Activated naive CD4-positive, alpha-beta T cell treated with anti-CD3 and anti-CD28 coated beads for 36 hours (primary cell): ENCODE results near the gene AFAP1L2. TPM values are rescaled to one million over a fixed set of nuclear protein-coding genes. Genes with fewer than 3 reads are reported as not detected.
A peak's percentile ranks its signal among the peaks of the same experiment; 100 is the strongest.

Experiments used
- CTCF ChIA-PET: fragments of 350-600 bp; sonication (Branson Sonifier 250); formaldehyde crosslinking; loops from one replicate; lab custom pipeline; 2021; ENCODE audit warnings: antibody characterized with exemption; lab: Charles Lee
- DNase-seq: peaks from one replicate; pipeline ENCODE4 v3.0.0-alpha.2; 2020
- H3K27ac Mint-ChIP-seq: one replicate; pipeline ENCODE4 v1.8.0; 2021; ENCODE audit warnings: mild to moderate bottlenecking, mixed read lengths
- H3K27me3 Mint-ChIP-seq: one replicate; pipeline ENCODE4 v1.8.0; 2021; ENCODE audit warnings: low read depth, mixed read lengths
- H3K36me3 Mint-ChIP-seq: one replicate; pipeline ENCODE4 v1.8.0; 2021; ENCODE audit warnings: low read depth, mixed read lengths
- H3K4me1 Mint-ChIP-seq: one replicate; pipeline ENCODE4 v1.8.0; 2021; ENCODE audit warnings: low read depth, mixed read lengths
- H3K4me3 Mint-ChIP-seq: one replicate; pipeline ENCODE4 v1.8.0; 2021; ENCODE audit warnings: mild to moderate bottlenecking, moderate library complexity, mixed read lengths
- H3K9me3 Mint-ChIP-seq: one replicate; pipeline ENCODE4 v1.8.0; 2021; ENCODE audit warnings: mixed read lengths
- intact Hi-C: fragments of 100-400 bp; cut with micrococcal nuclease; formaldehyde crosslinking; loops from one replicate; pipeline ENCODE4 v1.15.1; 2023
- total RNA-seq, 2 experiments: library from RNA; stranded (reverse); gene quantifications; one replicate each; pipeline ENCODE4 v1.2.3, GENCODE V29; 2021

The AFAP1L2 gene
- total RNA-seq, 2 experiments from 2014 or later, result 0.86 to 0.98 TPM

- CTCF ChIA-PET, result interaction anchor here (0.8 kb wide), 1 partner anchor 396 kb away, joined by 3 read pairs; no protein-coding TSS in a partner anchor
- Mint-ChIP-seq H3K36me3 (no peaks in the 10 kb centered on the region), H3K27me3 (no peaks in the 10 kb centered on the region), H3K4me3 (no peak overlapping the region), H3K27ac (no peak overlapping the region), H3K4me1 (peaks cover 3% of the 10 kb centered on the region), H3K9me3 (no peaks in the 10 kb centered on the region)
- no peak for DNase-seq
- intact Hi-C loops, result no loop called here
These were observed 96.6 kb downstream of the AFAP1L2 start for GRCh38 chr10:114307731-114308130.

GRCh38 chr10:114306116-114306973 lies 98.0 kb downstream of the AFAP1L2 start:
- peaks cover 3% of the 10 kb centered on the region for H3K4me1 Mint-ChIP-seq
- no peak overlapping the region for H3K4me3 Mint-ChIP-seq
- H3K27ac Mint-ChIP-seq, result no peak overlapping the region
- CTCF ChIA-PET, result no interaction called here
- no peaks in the 10 kb centered on the region for H3K36me3 Mint-ChIP-seq
- intact Hi-C loops, result no loop called here
- H3K9me3 Mint-ChIP-seq, result no peaks in the 10 kb centered on the region
- no peaks in the 10 kb centered on the region for H3K27me3 Mint-ChIP-seq
- DNase-seq, result no peak

- Mint-ChIP-seq H3K9me3 (no peaks in the 10 kb centered on the region), H3K36me3 (no peaks in the 10 kb centered on the region), H3K4me3 (no peak overlapping the region), H3K27ac (no peak overlapping the region), H3K27me3 (no peaks in the 10 kb centered on the region), H3K4me1 (peaks cover 3% of the 10 kb centered on the region)
- intact Hi-C loops, result no loop called here
- CTCF ChIA-PET, result interaction anchor here (0.6 kb wide), 1 partner anchor 476 kb away, joined by 6 read pairs; no protein-coding TSS in a partner anchor
- no peak for DNase-seq
These were observed 98.8 kb downstream of the AFAP1L2 start for GRCh38 chr10:114305521-114305925.

- H3K27ac Mint-ChIP-seq, result no peak overlapping the region
- no peaks in the 10 kb centered on the region for H3K27me3 Mint-ChIP-seq
- no peaks in the 10 kb centered on the region for H3K9me3 Mint-ChIP-seq
- peak overlapping the region; percentile 81 for H3K4me3 Mint-ChIP-seq
- peak; percentile 63 for DNase-seq
- H3K4me1 Mint-ChIP-seq, result peaks cover 3% of the 10 kb centered on the region
- intact Hi-C loops, result loop anchor here (1.0 kb wide), 11 partner anchors 130 to 825 kb away; partner anchors contain the start of genes CCDC186 and FHIP2A
- H3K36me3 Mint-ChIP-seq, result no peaks in the 10 kb centered on the region
- CTCF ChIA-PET, result interaction anchor here (0.6 to 2.6 kb wide), 57 partner anchors 8 to 825 kb away, joined by 3 to 62 read pairs (median 5); partner anchors contain the start of gene FHIP2A
These were observed 99.5 kb downstream of the AFAP1L2 start for GRCh38 chr10:114304571-114305421.

- peak overlapping the region; percentile 81 for H3K4me3 Mint-ChIP-seq
- peaks cover 3% of the 10 kb centered on the region for H3K4me1 Mint-ChIP-seq
- intact Hi-C loops, result loop anchor here (1.0 kb wide), 11 partner anchors 130 to 825 kb away; partner anchors contain the start of genes CCDC186 and FHIP2A
- H3K27ac Mint-ChIP-seq, result no peak overlapping the region
- DNase-seq, result peak; percentile 90
- no peaks in the 10 kb centered on the region for H3K9me3 Mint-ChIP-seq
- H3K36me3 Mint-ChIP-seq, result no peaks in the 10 kb centered on the region
- CTCF ChIA-PET, result interaction anchor here (0.5 to 2.6 kb wide), 70 partner anchors 8 to 826 kb away, joined by 3 to 62 read pairs (median 5); partner anchors contain the start of gene FHIP2A
- H3K27me3 Mint-ChIP-seq, result no peaks in the 10 kb centered on the region
These were observed 100.2 kb downstream of the AFAP1L2 start for GRCh38 chr10:114304017-114304570.

- Mint-ChIP-seq H3K27me3 (no peaks in the 10 kb centered on the region), H3K4me1 (peaks cover 3% of the 10 kb centered on the region), H3K36me3 (no peaks in the 10 kb centered on the region), H3K27ac (no peak overlapping the region), H3K4me3 (no peak overlapping the region), H3K9me3 (no peaks in the 10 kb centered on the region)
- DNase-seq, result no peak
- CTCF ChIA-PET, result interaction anchor here (0.5 to 2.6 kb wide), 61 partner anchors 9 to 827 kb away, joined by 3 to 62 read pairs (median 5); partner anchors contain the start of gene FHIP2A
- intact Hi-C loops, result no loop called here
These were observed 100.7 kb downstream of the AFAP1L2 start for GRCh38 chr10:114303556-114303955.

GRCh38 chr10:114301951-114302710 lies 102.2 kb downstream of the AFAP1L2 start:
- H3K27me3 Mint-ChIP-seq, result no peaks in the 10 kb centered on the region
- intact Hi-C loops, result no loop called here
- CTCF ChIA-PET, result interaction anchor here (0.7 to 2.6 kb wide), 5 partner anchors 10 to 701 kb away, joined by 3 to 62 read pairs (median 5); no protein-coding TSS in a partner anchor
- H3K4me1 Mint-ChIP-seq, result peaks cover 3% of the 10 kb centered on the region
- no peak overlapping the region for H3K27ac Mint-ChIP-seq
- H3K36me3 Mint-ChIP-seq, result peaks cover 4% of the 10 kb centered on the region
- H3K9me3 Mint-ChIP-seq, result no peaks in the 10 kb centered on the region
- H3K4me3 Mint-ChIP-seq, result no peak overlapping the region
- no peak for DNase-seq

GRCh38 chr10:114301177-114301576 lies 103.1 kb downstream of the AFAP1L2 start:
- intact Hi-C loops, result no loop called here
- Mint-ChIP-seq H3K9me3 (peaks cover 1% of the 10 kb centered on the region), H3K36me3 (peaks cover 13% of the 10 kb centered on the region), H3K4me3 (no peak overlapping the region), H3K27ac (no peak overlapping the region), H3K4me1 (peaks cover 3% of the 10 kb centered on the region), H3K27me3 (no peaks in the 10 kb centered on the region)
- no peak for DNase-seq
- CTCF ChIA-PET, result interaction anchor here (1.8 kb wide), 1 partner anchor 250 kb away, joined by 4 read pairs; no protein-coding TSS in a partner anchor

- no peak overlapping the region for H3K4me3 Mint-ChIP-seq
- peaks cover 3% of the 10 kb centered on the region for H3K4me1 Mint-ChIP-seq
- CTCF ChIA-PET, result interaction anchor here (1.8 kb wide), 1 partner anchor 251 kb away, joined by 4 read pairs; no protein-coding TSS in a partner anchor
These were observed 104.2 kb downstream of the AFAP1L2 start for GRCh38 chr10:114300036-114300645.

GRCh38 chr10:114297136-114297705 lies 107.1 kb downstream of the AFAP1L2 start:
- intact Hi-C loops, result no loop called here

More at GRCh38 chr10:114300036-114300645, 104.2 kb downstream of the AFAP1L2 start:
- H3K36me3 Mint-ChIP-seq, result peaks cover 21% of the 10 kb centered on the region
- intact Hi-C loops, result no loop called here
- DNase-seq, result no peak
- H3K9me3 Mint-ChIP-seq, result peaks cover 12% of the 10 kb centered on the region
- no peak overlapping the region for H3K27ac Mint-ChIP-seq
- no peaks in the 10 kb centered on the region for H3K27me3 Mint-ChIP-seq

More at GRCh38 chr10:114297136-114297705, 107.1 kb downstream of the AFAP1L2 start:
- Mint-ChIP-seq H3K27me3 (no peaks in the 10 kb centered on the region), H3K27ac (no peak overlapping the region), H3K9me3 (peaks cover 20% of the 10 kb centered on the region), H3K36me3 (peaks cover 26% of the 10 kb centered on the region), H3K4me1 (no peaks in the 10 kb centered on the region), H3K4me3 (no peak overlapping the region)
- CTCF ChIA-PET, result no interaction called here
- no peak for DNase-seq
